GM18867 (cell line): ENCODE results near the gene PTPRU.

Experiments
- ATAC-seq: cut with Tn5 transposase; IDR thresholded peaks from one replicate; pipeline ENCODE4 v1.9.1; 2021; ENCODE audit warnings: mild to moderate bottlenecking, moderate library complexity; ENCODE audit not compliant: unreplicated experiment

The PTPRU gene

GRCh38 chr1:29235955-29236711 is at the start of gene PTPRU:
Gene PTPRU (plus strand): TSS chr1:29236522. CDS start chr1:29236645, 123 bp downstream.
- peak; percentile 73 for ATAC-seq

- ATAC-seq = no peak
These were observed 49.6 kb upstream of the PTPRU start for GRCh38 chr1:29186707-29187106.

- no peak for ATAC-seq
These were observed 45.6 kb upstream of the PTPRU start for GRCh38 chr1:29190718-29191117.

GRCh38 chr1:29193879-29194455 is 42.4 kb upstream of the PTPRU start:
- no peak for ATAC-seq

- no peak for ATAC-seq
These were observed 40.4 kb upstream of the PTPRU start for GRCh38 chr1:29195881-29196291.

- ATAC-seq = no peak
These were observed 39.3 kb upstream of the PTPRU start for GRCh38 chr1:29196863-29197589.

GRCh38 chr1:29197590-29197924 is 38.8 kb upstream of the PTPRU start:
- no peak for ATAC-seq

- no peak for ATAC-seq
These were observed 38.3 kb upstream of the PTPRU start for GRCh38 chr1:29197993-29198392.

- no peak for ATAC-seq
These were observed 35.3 kb upstream of the PTPRU start for GRCh38 chr1:29200906-29201594.

GRCh38 chr1:29201595-29202051 is 34.7 kb upstream of the PTPRU start:
- no peak for ATAC-seq

- ATAC-seq = no peak
These were observed 34.3 kb upstream of the PTPRU start for GRCh38 chr1:29202053-29202452.

GRCh38 chr1:29202584-29203340 is 33.6 kb upstream of the PTPRU start:
- ATAC-seq = peak; percentile 74

GRCh38 chr1:29208442-29208841 is 27.9 kb upstream of the PTPRU start:
- ATAC-seq = no peak

- ATAC-seq = no peak
These were observed 27.1 kb upstream of the PTPRU start for GRCh38 chr1:29209173-29209572.

GRCh38 chr1:29210278-29211085 is 25.8 kb upstream of the PTPRU start:
- ATAC-seq = peak; percentile 70

GRCh38 chr1:29211086-29212030 is 25.0 kb upstream of the PTPRU start:
- peak; percentile 12 for ATAC-seq

- no peak for ATAC-seq
These were observed 23.3 kb upstream of the PTPRU start for GRCh38 chr1:29213055-29213454.

GRCh38 chr1:29217633-29218032 is 18.7 kb upstream of the PTPRU start:
- no peak for ATAC-seq

- no peak for ATAC-seq
These were observed 18.1 kb upstream of the PTPRU start for GRCh38 chr1:29218223-29218622.
